Mesenchymal stem cell (in vitro differentiated cells and primary cell): ENCODE data around the gene CLIC5.

ENCODE experiments used
- DNase-seq: peaks from one replicate; pipeline ENCODE4 v3.0.0-alpha.2; 2013
- H2AFZ ChIP-seq: one replicate; pipeline ENCODE4 v1.6.1; 2013; ENCODE audit warnings: low read depth, mild to moderate bottlenecking, control low read depth, inconsistent platforms, low read length, moderate library complexity
- H2AK5ac ChIP-seq: 2 replicates; pipeline ENCODE4 v1.6.1; 2013; ENCODE audit warnings: low read length, moderate library complexity, mild to moderate bottlenecking, inconsistent platforms; ENCODE audit not compliant: severe bottlenecking
- H2BK120ac ChIP-seq: one replicate; pipeline ENCODE4 v1.6.1; 2013; ENCODE audit warnings: low read depth, mild to moderate bottlenecking, inconsistent platforms, low read length, moderate library complexity
- H2BK12ac ChIP-seq, 2 experiments: one replicate each; pipeline ENCODE4 v1.6.1; 2013; ENCODE audit warnings: inconsistent platforms in 2 of 2, low read length in 2 of 2, mild to moderate bottlenecking in 2 of 2, moderate library complexity in 2 of 2, control low read depth in 1 of 2
- H2BK15ac ChIP-seq: one replicate; pipeline ENCODE4 v1.6.1; 2013; ENCODE audit warnings: mild to moderate bottlenecking, low read depth, inconsistent platforms; ENCODE audit not compliant: poor library complexity, severe bottlenecking
- H2BK5ac ChIP-seq: 2 replicates; pipeline ENCODE4 v1.6.1; 2013; ENCODE audit warnings: low read depth, mild to moderate bottlenecking, low read length, control low read depth, inconsistent platforms; ENCODE audit not compliant: poor library complexity, severe bottlenecking
- H3K14ac ChIP-seq, 2 experiments: one replicate each; pipeline ENCODE4 v1.6.1; 2013; ENCODE audit warnings: inconsistent platforms in 2 of 2, low read length in 2 of 2, control low read depth in 1 of 2, mild to moderate bottlenecking in 1 of 2, moderate library complexity in 1 of 2
- H3K18ac ChIP-seq, 2 experiments: one replicate each; pipeline ENCODE4 v1.6.1; 2013; ENCODE audit warnings: inconsistent platforms in 2 of 2, low read length in 2 of 2, control low read depth in 1 of 2, low read depth in 1 of 2, mild to moderate bottlenecking in 1 of 2
- H3K23ac ChIP-seq, 2 experiments: one replicate each; pipeline ENCODE4 v1.6.1; 2013; ENCODE audit warnings: inconsistent platforms in 2 of 2, low read length in 2 of 2, mild to moderate bottlenecking in 2 of 2, moderate library complexity in 2 of 2, control low read depth in 1 of 2
- H3K27ac ChIP-seq: 2 replicates; pipeline ENCODE4 v1.5.1; 2013; ENCODE audit warnings: mild to moderate bottlenecking, moderate library complexity, low read length, control low read depth, inconsistent platforms; ENCODE audit not compliant: poor library complexity, severe bottlenecking
- H3K27me3 ChIP-seq, 2 experiments: 2 replicates each; pipeline versions ENCODE4 v1.6.1 to v1.7.0; 2013; ENCODE audit warnings: low read length in 2 of 2, mild to moderate bottlenecking in 2 of 2, moderate library complexity in 2 of 2, control low read depth in 1 of 2, inconsistent platforms in 1 of 2; ENCODE audit not compliant: control insufficient read depth in 1 of 2, insufficient read depth in 1 of 2
- H3K36me3 ChIP-seq, 2 experiments: 2 replicates each; pipeline versions ENCODE4 v1.6.1 to v1.7.0; 2013; ENCODE audit warnings: low read length in 2 of 2, control low read depth in 1 of 2, inconsistent platforms in 1 of 2, low read depth in 1 of 2, mild to moderate bottlenecking in 1 of 2; ENCODE audit not compliant: insufficient read depth in 2 of 2, control insufficient read depth in 1 of 2
- H3K4ac ChIP-seq, 2 experiments: one replicate each; pipeline ENCODE4 v1.6.1; 2013; ENCODE audit warnings: inconsistent platforms in 2 of 2, low read length in 2 of 2, mild to moderate bottlenecking in 2 of 2, moderate library complexity in 2 of 2, control low read depth in 1 of 2, low read depth in 1 of 2
- H3K4me1 ChIP-seq: 2 replicates; pipeline ENCODE4 v1.6.1; 2013; ENCODE audit warnings: low read depth, low read length, control low read depth; ENCODE audit not compliant: control insufficient read depth, insufficient read depth
- H3K4me2 ChIP-seq: 2 replicates; pipeline ENCODE4 v1.6.1; 2013; ENCODE audit warnings: low read length, mild to moderate bottlenecking, inconsistent platforms; ENCODE audit not compliant: poor library complexity, severe bottlenecking
- H3K4me3 ChIP-seq, 2 experiments: 2 replicates each; pipeline versions ENCODE4 v1.5.1 to v1.7.0; 2013; ENCODE audit warnings: low read length in 2 of 2, mild to moderate bottlenecking in 2 of 2, control low read depth in 1 of 2, low read depth in 1 of 2; ENCODE audit not compliant: insufficient read depth in 1 of 2
- H3K79me1 ChIP-seq: replicated peaks from 2 replicates; pipeline ENCODE4 v1.6.1; 2013; ENCODE audit warnings: mild to moderate bottlenecking, control low read depth, low read length, inconsistent platforms; ENCODE audit not compliant: poor library complexity, severe bottlenecking
- H3K9ac ChIP-seq: 2 replicates; pipeline ENCODE4 v1.7.0; 2013; ENCODE audit warnings: mild to moderate bottlenecking, low read length, moderate library complexity
- H3K9me3 ChIP-seq: 2 replicates; pipeline ENCODE4 v1.7.0; 2013; ENCODE audit warnings: mild to moderate bottlenecking, low read length; ENCODE audit not compliant: control insufficient read depth
- H4K8ac ChIP-seq: one replicate; pipeline ENCODE4 v1.6.1; 2013; ENCODE audit warnings: inconsistent platforms, mild to moderate bottlenecking, low read length, moderate library complexity
- H4K91ac ChIP-seq: one replicate; pipeline ENCODE4 v1.6.1; 2013; ENCODE audit warnings: mild to moderate bottlenecking, low read length, inconsistent platforms
- WGBS: methylation state at CpG from one replicate; pipeline ENCODE4 v1.1.7; 2013; ENCODE audit warnings: mixed read lengths; 5-methylcytosine and 5-hydroxymethylcytosine counted together

The CLIC5 gene

DNA sequence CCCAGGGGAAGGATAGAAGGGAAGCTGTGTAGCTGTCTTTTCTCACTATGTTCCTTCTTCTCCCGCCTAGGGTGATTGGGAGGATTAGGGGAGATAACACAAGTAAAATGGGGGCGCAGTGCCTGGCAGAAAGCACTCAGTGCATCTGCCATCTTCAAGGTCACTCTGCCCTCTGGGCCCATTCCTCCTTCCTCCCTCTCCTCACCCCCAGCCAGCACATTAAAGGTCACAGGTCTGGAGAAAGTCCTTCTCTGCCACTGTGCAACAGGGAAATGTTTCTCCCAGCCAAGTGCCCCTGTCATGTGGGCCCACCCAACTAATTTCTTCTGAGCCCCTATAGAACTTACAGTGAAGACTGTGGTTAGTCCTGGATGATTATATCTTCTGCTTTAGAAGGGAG lies 45.8 kb downstream of the CLIC5 start:
- Histone ChIP-seq H3K4ac (no peak overlapping the region), H3K4me1 (peaks cover 5% of the 10 kb centered on the region), H3K79me1 (no peaks in the 10 kb centered on the region), H4K91ac (no peak overlapping the region), H3K23ac (no peak overlapping the region), H2BK120ac (no peak overlapping the region), H2BK5ac (no peak overlapping the region), H3K4me2 (no peak overlapping the region), H3K14ac (no peak overlapping the region), H2BK12ac (no peak overlapping the region), H3K4me3 (no peak overlapping the region), H2BK15ac (no peak overlapping the region), H3K18ac (no peak overlapping the region), H3K9me3 (peaks cover 1% of the 10 kb centered on the region), H3K36me3 (no peaks in the 10 kb centered on the region), H3K27me3 (peaks cover 0 to 14% of the 10 kb centered on the region in 2 experiments), H2AFZ (no peak overlapping the region), H2AK5ac (no peak overlapping the region), H3K27ac (no peak overlapping the region), H4K8ac (no peak overlapping the region), H3K9ac (no peak overlapping the region)
- DNase-seq: no peak
- WGBS: 100% methylated on average over 1 of the region's 2 CpGs

DNA sequence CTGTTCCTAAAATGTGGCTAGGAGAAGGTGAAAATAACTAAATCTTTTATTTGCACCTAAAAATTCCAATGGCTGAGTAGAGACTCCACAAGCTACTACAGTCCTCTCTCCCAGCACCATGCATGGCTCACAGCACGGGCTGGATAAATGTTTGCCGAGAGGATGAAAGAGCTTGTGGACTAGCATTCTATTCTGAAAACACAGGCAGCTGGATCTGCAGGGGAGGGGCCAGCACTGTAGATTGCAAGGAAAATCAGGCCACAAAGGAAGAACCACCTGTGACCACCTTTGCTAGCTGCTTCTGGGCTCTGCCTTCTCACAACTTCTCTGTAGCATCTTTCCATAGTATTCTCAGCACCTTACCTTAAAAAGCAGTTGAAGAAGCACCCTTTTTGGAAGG lies 46.6 kb downstream of the CLIC5 start:
- no peak overlapping the region for H3K18ac ChIP-seq
- H4K91ac ChIP-seq: no peak overlapping the region
- H3K36me3 ChIP-seq: no peaks in the 10 kb centered on the region
- H3K79me1 ChIP-seq: no peaks in the 10 kb centered on the region
- no peak overlapping the region for H3K4ac ChIP-seq
- H3K23ac ChIP-seq: no peak overlapping the region
- no peak for DNase-seq
- H3K27ac ChIP-seq: no peak overlapping the region
- H4K8ac ChIP-seq: no peak overlapping the region
- no peak overlapping the region for H2BK5ac ChIP-seq
- H3K27me3 ChIP-seq: peaks cover 0 to 14% of the 10 kb centered on the region in 2 experiments
- no peak overlapping the region for H3K14ac ChIP-seq
- 89% methylated on average over 2 of the region's 2 CpGs for WGBS
- no peak overlapping the region for H2AFZ ChIP-seq
- H3K4me3 ChIP-seq: no peak overlapping the region
- no peak overlapping the region for H3K9ac ChIP-seq
- no peaks in the 10 kb centered on the region for H3K9me3 ChIP-seq
- H2BK12ac ChIP-seq: no peak overlapping the region
- H2AK5ac ChIP-seq: no peak overlapping the region
- no peak overlapping the region for H2BK120ac ChIP-seq
- H3K4me2 ChIP-seq: no peak overlapping the region
- peaks cover 6% of the 10 kb centered on the region for H3K4me1 ChIP-seq
- H2BK15ac ChIP-seq: no peak overlapping the region

DNA sequence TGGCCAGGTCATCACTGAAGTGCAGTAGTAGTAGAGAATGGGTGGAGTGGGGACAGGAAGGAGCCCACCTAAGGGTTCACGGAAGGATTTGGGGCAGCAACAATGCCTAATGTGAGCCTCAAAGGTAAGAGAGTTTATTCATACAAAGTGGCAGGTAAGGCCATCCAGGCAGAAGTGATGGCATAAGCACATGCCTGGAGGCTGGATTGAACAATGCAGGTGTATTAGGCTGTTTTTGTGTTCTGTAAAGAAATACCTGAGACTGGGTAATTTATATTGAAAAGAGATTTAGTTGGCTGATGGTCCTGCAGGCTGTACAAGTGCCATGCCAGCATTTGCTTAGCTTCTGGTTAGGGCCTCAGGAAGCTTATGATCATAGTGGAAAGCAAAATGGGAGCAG lies 48.3 kb downstream of the CLIC5 start:
- Histone ChIP-seq H3K23ac (no peak overlapping the region), H2BK5ac (no peak overlapping the region), H4K91ac (no peak overlapping the region), H3K4me3 (no peak overlapping the region), H4K8ac (no peak overlapping the region), H2BK120ac (no peak overlapping the region), H3K14ac (no peak overlapping the region), H3K79me1 (no peaks in the 10 kb centered on the region), H3K36me3 (no peaks in the 10 kb centered on the region), H2AFZ (no peak overlapping the region), H2BK15ac (no peak overlapping the region), H3K4me2 (no peak overlapping the region), H3K4me1 (peaks cover 6% of the 10 kb centered on the region), H2BK12ac (no peak overlapping the region), H3K18ac (no peak overlapping the region), H3K27me3 (peaks cover 0 to 14% of the 10 kb centered on the region in 2 experiments), H3K9ac (no peak overlapping the region), H3K9me3 (no peaks in the 10 kb centered on the region), H3K27ac (no peak overlapping the region), H2AK5ac (peak overlapping the region; percentile 93), H3K4ac (no peak overlapping the region)
- WGBS: 97% methylated on average over 1 of the region's 1 CpG
- DNase-seq: no peak

DNA sequence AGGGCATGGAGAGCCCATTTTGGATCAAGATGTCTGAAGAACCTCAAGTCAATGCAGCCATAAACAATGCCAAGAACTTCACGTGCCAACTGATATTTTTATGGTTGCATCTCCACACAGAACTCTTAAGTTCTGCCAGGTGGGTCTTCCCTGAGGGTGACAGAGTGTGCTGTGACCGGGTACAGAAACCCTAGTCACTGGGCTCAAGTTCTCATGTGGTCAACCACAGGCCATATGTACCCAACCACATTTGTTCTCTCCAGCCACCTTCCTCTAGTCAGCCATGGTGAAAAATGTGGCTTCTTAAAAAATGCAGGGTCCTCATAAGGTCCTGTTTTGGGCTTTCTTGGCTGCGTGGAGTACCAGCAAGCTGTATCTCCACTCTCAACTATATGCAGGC lies 48.9 kb downstream of the CLIC5 start:
- H3K27ac ChIP-seq: peak overlapping the region; percentile 77
- no peaks in the 10 kb centered on the region for H3K36me3 ChIP-seq
- H3K18ac ChIP-seq: no peak overlapping the region
- peaks cover 0 to 14% of the 10 kb centered on the region in 2 experiments for H3K27me3 ChIP-seq
- 90% methylated on average over 3 of the region's 3 CpGs for WGBS
- no peak overlapping the region for H2BK12ac ChIP-seq
- H3K4me3 ChIP-seq: no peak overlapping the region
- H4K8ac ChIP-seq: no peak overlapping the region
- DNase-seq: no peak
- no peak overlapping the region for H3K14ac ChIP-seq
- H3K79me1 ChIP-seq: no peaks in the 10 kb centered on the region
- H3K4me1 ChIP-seq: peaks cover 6% of the 10 kb centered on the region
- H2AFZ ChIP-seq: no peak overlapping the region
- H2BK5ac ChIP-seq: no peak overlapping the region
- H3K23ac ChIP-seq: no peak overlapping the region
- no peak overlapping the region for H3K4me2 ChIP-seq
- H3K9ac ChIP-seq: no peak overlapping the region
- no peak overlapping the region for H2BK15ac ChIP-seq
- H2BK120ac ChIP-seq: no peak overlapping the region
- H2AK5ac ChIP-seq: peak overlapping the region; percentile 93
- no peaks in the 10 kb centered on the region for H3K9me3 ChIP-seq
- H4K91ac ChIP-seq: no peak overlapping the region
- H3K4ac ChIP-seq: no peak overlapping the region
